HepG2 (cell line): ENCODE measurements around the gene GPRASP2. TPM values are rescaled to one million over a fixed set of nuclear protein-coding genes. Genes with fewer than 3 reads are reported as not detected.

Experiments used
- ATAC-seq: fragments of 200-7000 bp; cut with Tn5 transposase; 3 replicates; pipeline ENCODE4 v1.9.1; 2020; ENCODE audit warnings: mild to moderate bottlenecking, moderate library complexity
- Bru-seq: library from RNA; stranded (reverse); fragments of 400-500 nt; gene quantifications from one replicate; lab custom pipeline; 2021; lab: Mats Ljungman, UMichigan
- BruChase-seq, 2 experiments: library from RNA; stranded (reverse); fragments of 400-500 nt; gene quantifications; one replicate each; lab custom pipeline; 2021; lab: Mats Ljungman, UMichigan
- BruUV-seq: library from RNA; stranded (reverse); fragments of 400-500 nt; replicated peaks from 2 replicates; lab custom pipeline; 2021; lab: Mats Ljungman, UMichigan
- CTCF ChIA-PET: fragments of 300-600 bp; formaldehyde crosslinking; extraction: SDS; loops from one replicate; lab custom pipeline; 2021; ENCODE audit warnings: low total read pairs, inconsistent platforms, low intra/inter-chr PET ratio; lab: Yijun Ruan, JAX
- POLR2A ChIA-PET: fragments of 350-600 bp; sonication (Branson Sonifier 250); formaldehyde crosslinking; loops from one replicate; lab custom pipeline; 2020; ENCODE audit warnings: antibody characterized with exemption, inconsistent platforms; lab: Yijun Ruan, JAX
- DNase-seq: peaks from one replicate; pipeline ENCODE4 v3.0.0-alpha.2; 2015; ENCODE audit warnings: low spot score
- FAIRE-seq: peaks from 3 replicates; lab custom pipeline; 2011; peaks lifted over from hg19 to GRCh38; lab: Jason Lieb, UNC
- H2AFZ ChIP-seq: one replicate; pipeline ENCODE4 v1.6.1; 2011; ENCODE audit warnings: low read length, inconsistent platforms
- H3K27ac ChIP-seq: fragments of 300-600 bp; 3 replicates; pipeline ENCODE4 v1.8.0; 2011; ENCODE audit warnings: mixed run types, mild to moderate bottlenecking, mixed read lengths, low read length, inconsistent platforms; ENCODE audit not compliant: insufficient read depth; ENCODE audit errors: extremely low read length
- H3K27me3 ChIP-seq, 2 experiments: fragments of 200-600 bp in 1 of 2; 2 replicates in 1 of 2; 3 replicates in 1 of 2; pipeline versions ENCODE4 v1.6.0 to v1.8.0; 2011; ENCODE audit warnings: low read length in 2 of 2, mild to moderate bottlenecking in 2 of 2, moderate library complexity in 2 of 2, inconsistent platforms in 1 of 2; ENCODE audit not compliant: insufficient read depth in 2 of 2, control insufficient read depth in 1 of 2
- H3K36me3 ChIP-seq, 2 experiments: fragments of 200-600 bp in 1 of 2; replicated peaks in 1 of 2; 2 replicates in 1 of 2; 3 replicates in 1 of 2; pipeline versions ENCODE4 v1.5.1 to v1.8.0; 2011; ENCODE audit warnings: low read length in 2 of 2, inconsistent platforms in 1 of 2; ENCODE audit not compliant: insufficient read depth in 2 of 2, control insufficient read depth in 1 of 2
- H3K4me1 ChIP-seq: 2 replicates; pipeline ENCODE4 v1.5.1; 2012; ENCODE audit warnings: low read length, inconsistent platforms; ENCODE audit not compliant: insufficient read depth
- H3K4me2 ChIP-seq: 2 replicates; pipeline ENCODE4 v1.6.0; 2011; ENCODE audit warnings: low read depth, low read length, inconsistent platforms
- H3K4me3 ChIP-seq, 3 experiments: fragments of 200-600 bp in 1 of 3; sonication (generic), shearing (Covaris generic) in 1 of 3; replicated peaks in 1 of 3; 2 replicates each; pipeline ENCODE4 v1.5.1; 2011 to 2016; ENCODE audit warnings: low read length in 3 of 3, inconsistent platforms in 2 of 3, low read depth in 2 of 3, mild to moderate bottlenecking in 2 of 3, control low read depth in 1 of 3, mixed read lengths in 1 of 3; ENCODE audit not compliant: insufficient read depth in 1 of 3
- H3K79me2 ChIP-seq: one replicate; pipeline ENCODE4 v1.6.1; 2011; ENCODE audit warnings: low read length, inconsistent platforms; ENCODE audit not compliant: insufficient read depth
- H3K9ac ChIP-seq: 2 replicates; pipeline ENCODE4 v1.6.0; 2011; ENCODE audit warnings: mild to moderate bottlenecking, low read depth, low read length, inconsistent platforms; ENCODE audit not compliant: insufficient read depth
- H3K9me3 ChIP-seq: 2 replicates; pipeline ENCODE4 v1.5.1; 2012; ENCODE audit warnings: mild to moderate bottlenecking, low read length
- H4K20me1 ChIP-seq: 2 replicates; pipeline ENCODE4 v1.6.0; 2011; ENCODE audit warnings: inconsistent platforms, mild to moderate bottlenecking, low read length, moderate library complexity; ENCODE audit not compliant: insufficient read depth
- EHMT2 ChIP-seq: fragments of 200-600 bp; sonication (generic); IDR thresholded peaks from 2 replicates; pipeline ENCODE4 v1.7.0; 2017; ENCODE audit warnings: antibody characterized with exemption, low read depth, low read length, borderline replicate concordance
- HNRNPLL ChIP-seq: fragments of 200-400 bp; formaldehyde crosslinking; IDR thresholded peaks from 2 replicates; pipeline ENCODE4 v1.6.1; 2017; ENCODE audit warnings: mild to moderate bottlenecking, low read depth, low read length; ENCODE audit not compliant: poor library complexity, severe bottlenecking
- KAT2B ChIP-seq: fragments of 150-350 bp; IDR thresholded peaks from 2 replicates; pipeline ENCODE4 v1.6.1; 2014; ENCODE audit warnings: low read depth, low read length, borderline replicate concordance
- KLF13 ChIP-seq: sonication (generic); formaldehyde crosslinking; IDR thresholded peaks from 2 replicates; pipeline ENCODE4 v1.4.0; 2020; ENCODE audit warnings: mild to moderate bottlenecking, missing genetic modification reagents
- KLF15 ChIP-seq: sonication (generic); formaldehyde crosslinking; IDR thresholded peaks from 2 replicates; pipeline ENCODE4 v1.8.1; 2023; ENCODE audit warnings: borderline replicate concordance, mild to moderate bottlenecking, inconsistent platforms, missing genetic modification reagents, mixed read lengths
- YY1 ChIP-seq: IDR thresholded peaks from 2 replicates; pipeline ENCODE4 v1.6.1; 2011; ENCODE audit warnings: low read length, low read depth, moderate library complexity, mild to moderate bottlenecking; ENCODE audit not compliant: insufficient read depth, insufficient replicate concordance
- ZFP36 ChIP-seq: fragments of 150-350 bp; IDR thresholded peaks from 2 replicates; pipeline ENCODE4 v1.6.1; 2018; ENCODE audit warnings: borderline replicate concordance, low read length, low read depth; ENCODE audit not compliant: partially characterized antibody
- ZFX ChIP-seq: sonication (generic); formaldehyde crosslinking; IDR thresholded peaks from 2 replicates; pipeline ENCODE4 v1.4.0; 2020; ENCODE audit warnings: mild to moderate bottlenecking, low read depth, missing genetic modification reagents, moderate library complexity
- ZNF768 ChIP-seq: sonication (generic); formaldehyde crosslinking; IDR thresholded peaks from 2 replicates; pipeline ENCODE4 v1.4.0; 2020; ENCODE audit warnings: missing genetic modification reagents
- ZNF777 ChIP-seq: sonication (generic); formaldehyde crosslinking; IDR thresholded peaks from 2 replicates; pipeline ENCODE4 v1.4.0; 2020; ENCODE audit warnings: missing genetic modification reagents
- WGBS: methylation state at CpG from one replicate; pipeline ENCODE4 v1.1.6; 2017; ENCODE audit warnings: low lambda C conversion rate; 5-methylcytosine and 5-hydroxymethylcytosine counted together
- in situ Hi-C: cut with HindIII; loops from 2 replicates; pipeline ENCODE4 v1.10.0; 2017; ENCODE audit warnings: low pct_unique_long_range_greater_than_20kb; ENCODE audit not compliant: extremely low pct_ligation_motif_present
- intact Hi-C: fragments of 100-400 bp; cut with micrococcal nuclease; formaldehyde crosslinking; loops from one replicate; pipeline ENCODE4 v1.10.0; 2022; ENCODE audit not compliant: unreplicated experiment
- long read RNA-seq, 2 experiments: library from RNA in 1 of 2; library from polyadenylated mRNA in 1 of 2; stranded (forward) in 1 of 2; unstranded in 1 of 2; transcript quantifications; one replicate each; pipeline ENCODE4 v2.0.0, GENCODE V29; 2019 to 2022
- polyA minus RNA-seq, 3 experiments: library from RNA; depleted of rRNA, polyadenylated mRNA; stranded (reverse); fragments of >200 nt; gene quantifications; 2 replicates each; pipeline ENCODE4 v1.2.3, GENCODE V29; 2011; ENCODE audit warnings: low replicate concordance in 1 of 3
- polyA plus RNA-seq, 8 experiments: library from polyadenylated mRNA; depleted of rRNA in 3 of 8; stranded (reverse) in 7 of 8; unstranded in 1 of 8; fragments of >200 nt; fragmentation: Illumina TruSeq in 4 of 8; extraction: Trizol in 4 of 8; gene quantifications; 2 replicates each; pipeline versions ENCODE4 v1.2.1 to v1.2.3, GENCODE V29; 2011 to 2016; ENCODE audit warnings: low read depth in 4 of 8, missing spikeins in 1 of 8, mixed read lengths in 1 of 8; ENCODE audit not compliant: insufficient read depth in 1 of 8
- total RNA-seq, 5 experiments: library from RNA; depleted of rRNA; stranded (reverse); fragments of >200 nt; fragmentation: Illumina TruSeq; extraction: Trizol; gene quantifications; 2 replicates each; pipeline ENCODE4 v1.2.3, GENCODE V29; 2016; ENCODE audit warnings: low read depth in 1 of 5
- TF ChIP-seq, protein P1 (sequence below): sonication (generic); formaldehyde crosslinking; IDR thresholded peaks from 2 replicates; pipeline ENCODE4 v1.4.0; 2020; ENCODE audit warnings: missing genetic modification reagents
- TF ChIP-seq, protein P2 (sequence below): sonication (generic); formaldehyde crosslinking; IDR thresholded peaks from 2 replicates; pipeline ENCODE4 v1.8.0; 2022; ENCODE audit warnings: mild to moderate bottlenecking, missing genetic modification reagents, moderate library complexity
- TF ChIP-seq, protein P3 (sequence below): sonication (generic); formaldehyde crosslinking; IDR thresholded peaks from 2 replicates; pipeline ENCODE4 v1.4.0; 2020; ENCODE audit warnings: mild to moderate bottlenecking, missing genetic modification reagents

Gene GPRASP2
- 1.3 and 1.6 TPM in 2 replicates for total RNA-seq (2016; rRNA removed; fragmentation: Illumina TruSeq; extraction: Trizol)
- 0.09 and 0.10 TPM in 2 replicates for total RNA-seq (2016; cell fraction: cytosol; rRNA removed; fragmentation: Illumina TruSeq; extraction: Trizol; ENCODE audit: low read depth)
- total RNA-seq (2016; cell fraction: insoluble cytoplasmic fraction; rRNA removed; fragmentation: Illumina TruSeq; extraction: Trizol) = 1.0 and 2.5 TPM in 2 replicates
- total RNA-seq (2016; cell fraction: membrane; rRNA removed; fragmentation: Illumina TruSeq; extraction: Trizol) = 0.40 and 0.59 TPM in 2 replicates
- 1.1 and 1.2 TPM in 2 replicates for total RNA-seq (2016; cell fraction: nucleus; rRNA removed; fragmentation: Illumina TruSeq; extraction: Trizol)
- 0.55 and 0.63 TPM in 2 replicates for polyA plus RNA-seq (2011; rRNA removed)
- 0.27 and 0.40 TPM in 2 replicates for polyA plus RNA-seq (2011; cell fraction: cytosol; rRNA removed)
- polyA plus RNA-seq (2011; cell fraction: nucleus; rRNA removed) = 0.24 and 0.29 TPM in 2 replicates
- 0.40 and 0.56 TPM in 2 replicates for polyA plus RNA-seq (2012)
- polyA plus RNA-seq (2016; cell fraction: cytosol; fragmentation: Illumina TruSeq; extraction: Trizol; ENCODE audit: low read depth) = 0.05 TPM in 2 replicates
- 0.93 and 0.97 TPM in 2 replicates for polyA plus RNA-seq (2016; cell fraction: insoluble cytoplasmic fraction; fragmentation: Illumina TruSeq; extraction: Trizol; ENCODE audit: low read depth)
- 0.09 and 0.10 TPM in 2 replicates for polyA plus RNA-seq (2016; cell fraction: membrane; fragmentation: Illumina TruSeq; extraction: Trizol; ENCODE audit: low read depth)
- polyA plus RNA-seq (2016; cell fraction: nucleus; fragmentation: Illumina TruSeq; extraction: Trizol; ENCODE audit: insufficient read depth, low read depth) = 1.2 and 1.4 TPM in 2 replicates
- polyA minus RNA-seq (2011; rRNA and poly(A)+ RNA removed; ENCODE audit: low replicate concordance) = 0.63 and 1.3 TPM in 2 replicates
- polyA minus RNA-seq (2011; cell fraction: cytosol; rRNA and poly(A)+ RNA removed) = 0.35 and 0.59 TPM in 2 replicates
- 1.0 and 1.7 TPM in 2 replicates for polyA minus RNA-seq (2011; cell fraction: nucleus; rRNA and poly(A)+ RNA removed)
- percentile 42 among the genes with signal in this experiment for Bru-seq, nascent RNA
- percentile 52 among the genes with signal in this experiment for BruChase-seq, experiment 1, labeled RNA remaining after a 6-hour chase
- BruChase-seq, experiment 2, labeled RNA remaining after a 2-hour chase = percentile 51 among the genes with signal in this experiment
- long read RNA-seq, experiment 1 = 0 reads
- long read RNA-seq, experiment 2, partial matches to known transcripts = 0 of 1 reads
- long read RNA-seq, experiment 2, other reads (novel, unspliced or antisense) = 1 of 1 reads

DNA sequence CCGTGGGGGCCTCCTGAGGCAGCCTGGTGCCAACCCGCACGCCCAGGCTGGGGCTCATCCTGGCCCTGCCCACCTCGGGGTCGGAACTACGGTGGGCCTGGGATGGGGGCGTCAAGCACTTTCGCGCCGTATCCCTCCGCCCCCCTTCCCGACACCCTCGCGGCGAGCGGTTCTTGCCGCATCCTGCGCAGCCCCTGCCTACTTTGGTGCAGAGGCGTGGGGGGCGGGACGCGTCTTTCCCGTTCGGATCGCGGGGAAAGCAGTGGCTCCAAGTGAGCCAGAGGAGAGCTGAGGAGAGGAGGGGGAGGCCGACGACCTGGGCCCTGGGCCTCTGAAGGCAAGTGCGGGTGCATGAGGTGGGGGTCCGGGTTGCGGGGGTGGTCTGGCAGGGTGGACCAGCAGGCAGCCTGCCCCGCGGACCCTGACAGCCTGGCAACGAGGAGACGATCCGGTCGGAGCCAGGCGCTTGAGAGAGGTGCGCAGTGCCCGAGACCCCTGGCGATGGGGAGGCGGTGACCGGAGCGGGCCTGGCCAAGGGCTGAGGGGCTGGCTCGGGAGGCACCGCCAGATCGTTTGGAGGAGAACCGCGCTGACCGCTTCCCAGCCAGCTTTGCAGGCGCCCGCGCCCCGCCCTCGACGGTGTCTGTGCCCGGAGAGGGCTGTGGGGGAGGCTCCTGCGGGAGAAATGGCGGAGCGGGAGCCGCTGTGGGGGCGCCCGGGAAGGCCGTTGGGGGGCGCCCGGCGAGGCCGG, at the start of gene GPRASP2:
GPRASP2 (plus strand) TSS at position 233 of the 751 bp plus-strand sequence. CDS start 2,422 bp downstream, outside the sequence.
- intact Hi-C loops = no loop called here
- H3K9ac ChIP-seq = peak within 1 kb of the TSS; percentile 58
- H3K4me1 ChIP-seq = no peaks in the 10 kb centered on the region
- no peak within 1 kb of the TSS for H3K27ac ChIP-seq
- H3K9me3 ChIP-seq = no peaks in the 10 kb centered on the region
- H3K4me2 ChIP-seq = peak within 1 kb of the TSS; percentile 63
- peak; percentile 79 for ATAC-seq
- H3K4me3 ChIP-seq = peak within 1 kb of the TSS; percentile 40 to 64 (median 59); a peak in 5 of 6 replicates
- no peaks in the 10 kb centered on the region for H4K20me1 ChIP-seq
- H3K27me3 ChIP-seq = no peaks in the 10 kb centered on the region
- ChIA-PET POLR2A (no interaction called here), CTCF (no interaction called here)
- FAIRE-seq = no peak
- no CpG with 5 or more reads among the region's 68 CpGs for WGBS
- in situ Hi-C loops = no loop called here
- no peaks in the 10 kb centered on the region for H3K79me2 ChIP-seq
- DNase-seq = no peak
- H3K36me3 ChIP-seq = no peaks in the 10 kb centered on the region
- H2AFZ ChIP-seq = no peak within 1 kb of the TSS
- no TSS peak for BruUV-seq
- TF ChIP-seq ZNF777 (CRISPR knock-in tag) (peak; percentile 53; the same call in 1 of the 2 replicates), KLF15 (no peak), YY1 (peak; percentile 50), ZFX (CRISPR knock-in tag) (no peak), ZFP36 (no peak), KAT2B (no peak), HNRNPLL (peak; percentile 92), ZNF768 (CRISPR knock-in tag) (no peak), EHMT2 (no peak), KLF13 (CRISPR knock-in tag) (no peak)
- TF ChIP-seq, protein P1, sequence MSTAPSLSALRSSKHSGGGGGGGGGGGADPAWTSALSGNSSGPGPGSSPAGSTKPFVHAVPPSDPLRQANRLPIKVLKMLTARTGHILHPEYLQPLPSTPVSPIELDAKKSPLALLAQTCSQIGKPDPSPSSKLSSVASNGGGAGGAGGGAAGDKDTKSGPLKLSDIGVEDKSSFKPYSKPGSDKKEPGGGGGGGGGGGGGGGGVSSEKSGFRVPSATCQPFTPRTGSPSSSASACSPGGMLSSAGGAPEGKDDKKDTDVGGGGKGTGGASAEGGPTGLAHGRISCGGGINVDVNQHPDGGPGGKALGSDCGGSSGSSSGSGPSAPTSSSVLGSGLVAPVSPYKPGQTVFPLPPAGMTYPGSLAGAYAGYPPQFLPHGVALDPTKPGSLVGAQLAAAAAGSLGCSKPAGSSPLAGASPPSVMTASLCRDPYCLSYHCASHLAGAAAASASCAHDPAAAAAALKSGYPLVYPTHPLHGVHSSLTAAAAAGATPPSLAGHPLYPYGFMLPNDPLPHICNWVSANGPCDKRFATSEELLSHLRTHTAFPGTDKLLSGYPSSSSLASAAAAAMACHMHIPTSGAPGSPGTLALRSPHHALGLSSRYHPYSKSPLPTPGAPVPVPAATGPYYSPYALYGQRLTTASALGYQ (CRISPR knock-in tag) = no peak
- TF ChIP-seq, protein P2, sequence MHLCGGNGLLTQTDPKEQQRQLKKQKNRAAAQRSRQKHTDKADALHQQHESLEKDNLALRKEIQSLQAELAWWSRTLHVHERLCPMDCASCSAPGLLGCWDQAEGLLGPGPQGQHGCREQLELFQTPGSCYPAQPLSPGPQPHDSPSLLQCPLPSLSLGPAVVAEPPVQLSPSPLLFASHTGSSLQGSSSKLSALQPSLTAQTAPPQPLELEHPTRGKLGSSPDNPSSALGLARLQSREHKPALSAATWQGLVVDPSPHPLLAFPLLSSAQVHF (CRISPR knock-in tag) = no peak
- TF ChIP-seq, protein P3, sequence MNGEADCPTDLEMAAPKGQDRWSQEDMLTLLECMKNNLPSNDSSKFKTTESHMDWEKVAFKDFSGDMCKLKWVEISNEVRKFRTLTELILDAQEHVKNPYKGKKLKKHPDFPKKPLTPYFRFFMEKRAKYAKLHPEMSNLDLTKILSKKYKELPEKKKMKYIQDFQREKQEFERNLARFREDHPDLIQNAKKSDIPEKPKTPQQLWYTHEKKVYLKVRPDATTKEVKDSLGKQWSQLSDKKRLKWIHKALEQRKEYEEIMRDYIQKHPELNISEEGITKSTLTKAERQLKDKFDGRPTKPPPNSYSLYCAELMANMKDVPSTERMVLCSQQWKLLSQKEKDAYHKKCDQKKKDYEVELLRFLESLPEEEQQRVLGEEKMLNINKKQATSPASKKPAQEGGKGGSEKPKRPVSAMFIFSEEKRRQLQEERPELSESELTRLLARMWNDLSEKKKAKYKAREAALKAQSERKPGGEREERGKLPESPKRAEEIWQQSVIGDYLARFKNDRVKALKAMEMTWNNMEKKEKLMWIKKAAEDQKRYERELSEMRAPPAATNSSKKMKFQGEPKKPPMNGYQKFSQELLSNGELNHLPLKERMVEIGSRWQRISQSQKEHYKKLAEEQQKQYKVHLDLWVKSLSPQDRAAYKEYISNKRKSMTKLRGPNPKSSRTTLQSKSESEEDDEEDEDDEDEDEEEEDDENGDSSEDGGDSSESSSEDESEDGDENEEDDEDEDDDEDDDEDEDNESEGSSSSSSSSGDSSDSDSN (CRISPR knock-in tag) = 0 out of 2 replicates have a peak, but pooled peaks have one; percentile 22
